ENCODE data around the gene ART1. TPM values are rescaled to one million over a fixed set of nuclear protein-coding genes. Genes with fewer than 3 reads are reported as not detected.

Gene ART1
- total RNA-seq, 1 experiment from 2014 or later, result not detected

DNA sequence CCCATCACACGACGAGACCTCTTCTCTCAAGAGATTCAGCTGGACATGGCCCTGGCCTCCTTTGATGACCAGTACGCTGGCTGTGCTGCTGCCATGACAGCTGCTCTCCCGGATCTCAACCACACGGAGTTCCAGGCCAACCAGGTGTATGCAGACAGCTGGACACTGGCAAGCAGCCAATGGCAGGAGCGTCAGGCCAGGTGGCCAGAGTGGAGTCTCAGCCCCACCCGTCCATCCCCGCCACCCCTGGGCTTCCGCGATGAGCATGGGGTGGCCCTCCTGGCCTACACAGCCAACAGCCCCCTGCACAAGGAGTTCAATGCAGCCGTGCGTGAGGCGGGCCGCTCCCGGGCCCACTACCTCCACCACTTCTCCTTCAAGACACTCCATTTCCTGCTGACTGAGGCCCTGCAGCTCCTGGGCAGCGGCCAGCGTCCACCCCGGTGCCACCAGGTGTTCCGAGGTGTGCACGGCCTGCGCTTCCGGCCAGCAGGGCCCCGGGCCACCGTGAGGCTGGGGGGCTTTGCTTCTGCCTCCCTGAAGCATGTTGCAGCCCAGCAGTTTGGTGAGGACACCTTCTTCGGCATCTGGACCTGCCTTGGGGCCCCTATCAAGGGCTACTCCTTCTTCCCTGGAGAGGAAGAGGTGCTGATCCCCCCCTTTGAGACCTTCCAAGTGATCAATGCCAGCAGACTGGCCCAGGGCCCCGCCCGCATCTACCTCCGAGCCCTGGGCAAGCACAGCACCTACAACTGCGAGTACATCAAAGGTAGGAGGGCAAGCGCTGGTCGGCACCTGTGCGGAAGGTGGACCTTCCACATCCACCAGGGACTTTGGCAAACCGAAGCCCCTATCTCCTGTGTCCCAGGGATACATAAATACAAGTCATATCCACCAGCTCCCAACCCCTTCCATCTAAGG, 14.9 kb downstream of the ART1 start:
- POLR2A ChIA-PET, result no interaction called here
- peaks cover 10% of the 10 kb centered on the region; the same call in 1 of the 2 replicates for H3K9me3 Mint-ChIP-seq
- H3K27me3 Mint-ChIP-seq (ENCODE audit: low read depth), result no peaks in the 10 kb centered on the region
- no peaks in the 10 kb centered on the region for H3K36me3 Mint-ChIP-seq
- TF ChIP-seq, protein P1, sequence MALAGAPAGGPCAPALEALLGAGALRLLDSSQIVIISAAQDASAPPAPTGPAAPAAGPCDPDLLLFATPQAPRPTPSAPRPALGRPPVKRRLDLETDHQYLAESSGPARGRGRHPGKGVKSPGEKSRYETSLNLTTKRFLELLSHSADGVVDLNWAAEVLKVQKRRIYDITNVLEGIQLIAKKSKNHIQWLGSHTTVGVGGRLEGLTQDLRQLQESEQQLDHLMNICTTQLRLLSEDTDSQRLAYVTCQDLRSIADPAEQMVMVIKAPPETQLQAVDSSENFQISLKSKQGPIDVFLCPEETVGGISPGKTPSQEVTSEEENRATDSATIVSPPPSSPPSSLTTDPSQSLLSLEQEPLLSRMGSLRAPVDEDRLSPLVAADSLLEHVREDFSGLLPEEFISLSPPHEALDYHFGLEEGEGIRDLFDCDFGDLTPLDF (CRISPR knock-in tag; IDR thresholded peaks at IDR 0.05), result no peak
- TF ChIP-seq, protein P2, sequence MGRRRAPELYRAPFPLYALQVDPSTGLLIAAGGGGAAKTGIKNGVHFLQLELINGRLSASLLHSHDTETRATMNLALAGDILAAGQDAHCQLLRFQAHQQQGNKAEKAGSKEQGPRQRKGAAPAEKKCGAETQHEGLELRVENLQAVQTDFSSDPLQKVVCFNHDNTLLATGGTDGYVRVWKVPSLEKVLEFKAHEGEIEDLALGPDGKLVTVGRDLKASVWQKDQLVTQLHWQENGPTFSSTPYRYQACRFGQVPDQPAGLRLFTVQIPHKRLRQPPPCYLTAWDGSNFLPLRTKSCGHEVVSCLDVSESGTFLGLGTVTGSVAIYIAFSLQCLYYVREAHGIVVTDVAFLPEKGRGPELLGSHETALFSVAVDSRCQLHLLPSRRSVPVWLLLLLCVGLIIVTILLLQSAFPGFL (CRISPR knock-in tag; IDR thresholded peaks at IDR 0.05; ENCODE audit: borderline replicate concordance), result no peak
- TF ChIP-seq, protein P3, sequence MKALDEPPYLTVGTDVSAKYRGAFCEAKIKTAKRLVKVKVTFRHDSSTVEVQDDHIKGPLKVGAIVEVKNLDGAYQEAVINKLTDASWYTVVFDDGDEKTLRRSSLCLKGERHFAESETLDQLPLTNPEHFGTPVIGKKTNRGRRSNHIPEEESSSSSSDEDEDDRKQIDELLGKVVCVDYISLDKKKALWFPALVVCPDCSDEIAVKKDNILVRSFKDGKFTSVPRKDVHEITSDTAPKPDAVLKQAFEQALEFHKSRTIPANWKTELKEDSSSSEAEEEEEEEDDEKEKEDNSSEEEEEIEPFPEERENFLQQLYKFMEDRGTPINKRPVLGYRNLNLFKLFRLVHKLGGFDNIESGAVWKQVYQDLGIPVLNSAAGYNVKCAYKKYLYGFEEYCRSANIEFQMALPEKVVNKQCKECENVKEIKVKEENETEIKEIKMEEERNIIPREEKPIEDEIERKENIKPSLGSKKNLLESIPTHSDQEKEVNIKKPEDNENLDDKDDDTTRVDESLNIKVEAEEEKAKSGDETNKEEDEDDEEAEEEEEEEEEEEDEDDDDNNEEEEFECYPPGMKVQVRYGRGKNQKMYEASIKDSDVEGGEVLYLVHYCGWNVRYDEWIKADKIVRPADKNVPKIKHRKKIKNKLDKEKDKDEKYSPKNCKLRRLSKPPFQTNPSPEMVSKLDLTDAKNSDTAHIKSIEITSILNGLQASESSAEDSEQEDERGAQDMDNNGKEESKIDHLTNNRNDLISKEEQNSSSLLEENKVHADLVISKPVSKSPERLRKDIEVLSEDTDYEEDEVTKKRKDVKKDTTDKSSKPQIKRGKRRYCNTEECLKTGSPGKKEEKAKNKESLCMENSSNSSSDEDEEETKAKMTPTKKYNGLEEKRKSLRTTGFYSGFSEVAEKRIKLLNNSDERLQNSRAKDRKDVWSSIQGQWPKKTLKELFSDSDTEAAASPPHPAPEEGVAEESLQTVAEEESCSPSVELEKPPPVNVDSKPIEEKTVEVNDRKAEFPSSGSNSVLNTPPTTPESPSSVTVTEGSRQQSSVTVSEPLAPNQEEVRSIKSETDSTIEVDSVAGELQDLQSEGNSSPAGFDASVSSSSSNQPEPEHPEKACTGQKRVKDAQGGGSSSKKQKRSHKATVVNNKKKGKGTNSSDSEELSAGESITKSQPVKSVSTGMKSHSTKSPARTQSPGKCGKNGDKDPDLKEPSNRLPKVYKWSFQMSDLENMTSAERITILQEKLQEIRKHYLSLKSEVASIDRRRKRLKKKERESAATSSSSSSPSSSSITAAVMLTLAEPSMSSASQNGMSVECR (CRISPR knock-in tag; IDR thresholded peaks at IDR 0.05; ENCODE audit: borderline replicate concordance), result no peak
- TF ChIP-seq IRF2 (CRISPR knock-in tag; IDR thresholded peaks at IDR 0.05; ENCODE audit: borderline replicate concordance, low read depth) (no peak), NR1H2 (CRISPR knock-in tag; IDR thresholded peaks at IDR 0.05) (no peak), SMAD4 (CRISPR knock-in tag; IDR thresholded peaks at IDR 0.05) (no peak), NR2C2 (CRISPR knock-in tag; IDR thresholded peaks at IDR 0.05) (no peak), CREM (CRISPR knock-in tag; IDR thresholded peaks at IDR 0.05) (no peak), JUN (CRISPR knock-in tag; IDR thresholded peaks at IDR 0.05) (no peak), ESRRA (CRISPR knock-in tag; IDR thresholded peaks at IDR 0.05; ENCODE audit: borderline replicate concordance) (no peak), NR3C1 (CRISPR knock-in tag; conservative IDR thresholded peaks at IDR 0.05; ENCODE audit: low read depth) (no peak), FOXP1 (CRISPR knock-in tag; IDR thresholded peaks at IDR 0.05; ENCODE audit: borderline replicate concordance) (no peak), CBFB (CRISPR knock-in tag; IDR thresholded peaks at IDR 0.05; ENCODE audit: low read depth) (no peak), TEAD1 (CRISPR knock-in tag; IDR thresholded peaks at IDR 0.05) (no peak), ZNF671 (CRISPR knock-in tag; IDR thresholded peaks at IDR 0.05) (no peak), NFATC4 (CRISPR knock-in tag; IDR thresholded peaks at IDR 0.05) (no peak)
- TF ChIP-seq, protein P4, sequence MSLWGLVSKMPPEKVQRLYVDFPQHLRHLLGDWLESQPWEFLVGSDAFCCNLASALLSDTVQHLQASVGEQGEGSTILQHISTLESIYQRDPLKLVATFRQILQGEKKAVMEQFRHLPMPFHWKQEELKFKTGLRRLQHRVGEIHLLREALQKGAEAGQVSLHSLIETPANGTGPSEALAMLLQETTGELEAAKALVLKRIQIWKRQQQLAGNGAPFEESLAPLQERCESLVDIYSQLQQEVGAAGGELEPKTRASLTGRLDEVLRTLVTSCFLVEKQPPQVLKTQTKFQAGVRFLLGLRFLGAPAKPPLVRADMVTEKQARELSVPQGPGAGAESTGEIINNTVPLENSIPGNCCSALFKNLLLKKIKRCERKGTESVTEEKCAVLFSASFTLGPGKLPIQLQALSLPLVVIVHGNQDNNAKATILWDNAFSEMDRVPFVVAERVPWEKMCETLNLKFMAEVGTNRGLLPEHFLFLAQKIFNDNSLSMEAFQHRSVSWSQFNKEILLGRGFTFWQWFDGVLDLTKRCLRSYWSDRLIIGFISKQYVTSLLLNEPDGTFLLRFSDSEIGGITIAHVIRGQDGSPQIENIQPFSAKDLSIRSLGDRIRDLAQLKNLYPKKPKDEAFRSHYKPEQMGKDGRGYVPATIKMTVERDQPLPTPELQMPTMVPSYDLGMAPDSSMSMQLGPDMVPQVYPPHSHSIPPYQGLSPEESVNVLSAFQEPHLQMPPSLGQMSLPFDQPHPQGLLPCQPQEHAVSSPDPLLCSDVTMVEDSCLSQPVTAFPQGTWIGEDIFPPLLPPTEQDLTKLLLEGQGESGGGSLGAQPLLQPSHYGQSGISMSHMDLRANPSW (CRISPR knock-in tag; conservative IDR thresholded peaks at IDR 0.05; ENCODE audit: low read depth), result no peak
- TF ChIP-seq, protein P5, sequence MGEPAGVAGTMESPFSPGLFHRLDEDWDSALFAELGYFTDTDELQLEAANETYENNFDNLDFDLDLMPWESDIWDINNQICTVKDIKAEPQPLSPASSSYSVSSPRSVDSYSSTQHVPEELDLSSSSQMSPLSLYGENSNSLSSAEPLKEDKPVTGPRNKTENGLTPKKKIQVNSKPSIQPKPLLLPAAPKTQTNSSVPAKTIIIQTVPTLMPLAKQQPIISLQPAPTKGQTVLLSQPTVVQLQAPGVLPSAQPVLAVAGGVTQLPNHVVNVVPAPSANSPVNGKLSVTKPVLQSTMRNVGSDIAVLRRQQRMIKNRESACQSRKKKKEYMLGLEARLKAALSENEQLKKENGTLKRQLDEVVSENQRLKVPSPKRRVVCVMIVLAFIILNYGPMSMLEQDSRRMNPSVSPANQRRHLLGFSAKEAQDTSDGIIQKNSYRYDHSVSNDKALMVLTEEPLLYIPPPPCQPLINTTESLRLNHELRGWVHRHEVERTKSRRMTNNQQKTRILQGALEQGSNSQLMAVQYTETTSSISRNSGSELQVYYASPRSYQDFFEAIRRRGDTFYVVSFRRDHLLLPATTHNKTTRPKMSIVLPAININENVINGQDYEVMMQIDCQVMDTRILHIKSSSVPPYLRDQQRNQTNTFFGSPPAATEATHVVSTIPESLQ (CRISPR knock-in tag; IDR thresholded peaks at IDR 0.05), result no peak
- TF ChIP-seq, protein P6, sequence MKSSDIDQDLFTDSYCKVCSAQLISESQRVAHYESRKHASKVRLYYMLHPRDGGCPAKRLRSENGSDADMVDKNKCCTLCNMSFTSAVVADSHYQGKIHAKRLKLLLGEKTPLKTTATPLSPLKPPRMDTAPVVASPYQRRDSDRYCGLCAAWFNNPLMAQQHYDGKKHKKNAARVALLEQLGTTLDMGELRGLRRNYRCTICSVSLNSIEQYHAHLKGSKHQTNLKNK (CRISPR knock-in tag; IDR thresholded peaks at IDR 0.05), result no peak
- TF ChIP-seq, protein P7, sequence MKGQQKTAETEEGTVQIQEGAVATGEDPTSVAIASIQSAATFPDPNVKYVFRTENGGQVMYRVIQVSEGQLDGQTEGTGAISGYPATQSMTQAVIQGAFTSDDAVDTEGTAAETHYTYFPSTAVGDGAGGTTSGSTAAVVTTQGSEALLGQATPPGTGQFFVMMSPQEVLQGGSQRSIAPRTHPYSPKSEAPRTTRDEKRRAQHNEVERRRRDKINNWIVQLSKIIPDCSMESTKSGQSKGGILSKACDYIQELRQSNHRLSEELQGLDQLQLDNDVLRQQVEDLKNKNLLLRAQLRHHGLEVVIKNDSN (CRISPR knock-in tag; IDR thresholded peaks at IDR 0.05), result no peak
- no peak for DNase-seq (ENCODE audit: low spot score)
- CTCF ChIA-PET, result no interaction called here
- ATAC-seq, result no peak
- H3K27ac Mint-ChIP-seq, result no peak overlapping the region
- no peak overlapping the region for H3K4me3 Mint-ChIP-seq
- no peaks in the 10 kb centered on the region for H3K4me1 Mint-ChIP-seq
